Trophoblast cell (in vitro differentiated cells and primary cell): ENCODE measurements around the gene SLC25A15.
A peak's percentile ranks its signal among the peaks of the same experiment; 100 is the strongest.

Experiments used
- DNase-seq, 2 donors: peaks; one replicate each; pipeline ENCODE4 v3.0.0-alpha.2; 2016
- H2AFZ ChIP-seq: 2 replicates; pipeline ENCODE4 v1.6.1; 2013; ENCODE audit warnings: low read length, moderate library complexity, mild to moderate bottlenecking; ENCODE audit not compliant: insufficient read depth, poor library complexity
- H2AK5ac ChIP-seq: 2 replicates; pipeline ENCODE4 v1.6.1; 2013; ENCODE audit warnings: mild to moderate bottlenecking, low read length
- H2BK120ac ChIP-seq: 2 replicates; pipeline ENCODE4 v1.6.1; 2013; ENCODE audit warnings: low read length, mild to moderate bottlenecking, moderate library complexity; ENCODE audit not compliant: insufficient read depth, poor library complexity
- H2BK12ac ChIP-seq: 2 replicates; pipeline ENCODE4 v1.6.1; 2013; ENCODE audit warnings: mild to moderate bottlenecking, low read length, moderate library complexity
- H2BK5ac ChIP-seq: 2 replicates; pipeline ENCODE4 v1.6.1; 2013; ENCODE audit warnings: low read length, low read depth, moderate library complexity, mild to moderate bottlenecking; ENCODE audit not compliant: poor library complexity
- H3K14ac ChIP-seq: 2 replicates; pipeline ENCODE4 v1.6.1; 2013; ENCODE audit warnings: mild to moderate bottlenecking, low read length
- H3K18ac ChIP-seq: 2 replicates; pipeline ENCODE4 v1.6.1; 2013; ENCODE audit warnings: mild to moderate bottlenecking, low read length
- H3K23ac ChIP-seq: 2 replicates; pipeline ENCODE4 v1.6.1; 2013; ENCODE audit warnings: low read length
- H3K27ac ChIP-seq: 2 replicates; pipeline ENCODE4 v1.5.1; 2013; ENCODE audit warnings: low read depth, mild to moderate bottlenecking, inconsistent platforms, low read length, moderate library complexity
- H3K27me3 ChIP-seq: 2 replicates; pipeline ENCODE4 v1.6.1; 2013; ENCODE audit warnings: inconsistent platforms, mild to moderate bottlenecking, low read length, moderate library complexity; ENCODE audit not compliant: insufficient read depth
- H3K36me3 ChIP-seq, 2 experiments: 1 replicate in 1 of 2; 2 replicates in 1 of 2; pipeline ENCODE4 v1.6.1; 2013; ENCODE audit warnings: low read length in 2 of 2, mild to moderate bottlenecking in 2 of 2, moderate library complexity in 1 of 2; ENCODE audit not compliant: insufficient read depth in 2 of 2, control insufficient read depth in 1 of 2
- H3K4ac ChIP-seq: 2 replicates; pipeline ENCODE4 v1.6.1; 2013; ENCODE audit warnings: low read depth, mild to moderate bottlenecking, low read length, moderate library complexity
- H3K4me1 ChIP-seq, 2 experiments: 1 replicate in 1 of 2; 2 replicates in 1 of 2; pipeline ENCODE4 v1.6.1; 2013; ENCODE audit warnings: low read length in 2 of 2, mild to moderate bottlenecking in 2 of 2, moderate library complexity in 1 of 2; ENCODE audit not compliant: insufficient read depth in 2 of 2, control insufficient read depth in 1 of 2
- H3K4me2 ChIP-seq: 2 replicates; pipeline ENCODE4 v1.6.1; 2013; ENCODE audit warnings: inconsistent platforms, mild to moderate bottlenecking, low read length, moderate library complexity
- H3K4me3 ChIP-seq: 2 replicates; pipeline ENCODE4 v1.5.1; 2013; ENCODE audit warnings: mild to moderate bottlenecking, low read depth, low read length, inconsistent platforms
- H3K79me1 ChIP-seq: one replicate; pipeline ENCODE4 v1.6.1; 2013; ENCODE audit warnings: low read length
- H3K79me2 ChIP-seq: 2 replicates; pipeline ENCODE4 v1.6.1; 2013; ENCODE audit warnings: low read length, mild to moderate bottlenecking; ENCODE audit not compliant: control insufficient read depth, insufficient read depth, poor library complexity
- H3K9ac ChIP-seq: 2 replicates; pipeline ENCODE4 v1.6.1; 2013; ENCODE audit warnings: mild to moderate bottlenecking, low read length
- H3K9me3 ChIP-seq: 2 replicates; pipeline ENCODE4 v1.6.1; 2013; ENCODE audit warnings: low read depth, mild to moderate bottlenecking, control low read depth, inconsistent platforms, low read length; ENCODE audit not compliant: insufficient read depth
- H4K12ac ChIP-seq: 2 replicates; pipeline ENCODE4 v1.6.1; 2013; ENCODE audit warnings: low read depth, mild to moderate bottlenecking, low read length, moderate library complexity
- H4K8ac ChIP-seq: 2 replicates; pipeline ENCODE4 v1.6.1; 2013; ENCODE audit warnings: low read depth, mild to moderate bottlenecking, low read length, moderate library complexity
- H4K91ac ChIP-seq: one replicate; pipeline ENCODE4 v1.6.1; 2013; ENCODE audit warnings: low read depth, mild to moderate bottlenecking, low read length, moderate library complexity
- WGBS: extraction: QIAGEN DNeasy Blood & Tissue Kit; methylation state at CpG from one replicate; pipeline ENCODE4 v1.1.7; 2013; ENCODE audit warnings: missing lambda C conversion rate; ENCODE audit not compliant: insufficient read length, insufficient coverage; ENCODE audit errors: extremely low coverage; 5-methylcytosine and 5-hydroxymethylcytosine counted together

SLC25A15 gene

GRCh38 chr13:40777809-40778175 is 11.6 kb upstream of the SLC25A15 start:
- H3K36me3 ChIP-seq: no peaks in the 10 kb centered on the region
- peaks cover 2 to 3% of the 10 kb centered on the region in 2 experiments for H3K4me1 ChIP-seq
- no peak overlapping the region for H3K18ac ChIP-seq
- no peak overlapping the region for H3K4me2 ChIP-seq
- H2AK5ac ChIP-seq: no peak overlapping the region
- H3K79me2 ChIP-seq: no peaks in the 10 kb centered on the region
- H3K4ac ChIP-seq: no peak overlapping the region
- H4K91ac ChIP-seq: no peak overlapping the region
- WGBS: no CpG with 5 or more reads among the region's 3 CpGs
- peak; percentile 61 to 83 for DNase-seq
- H3K27me3 ChIP-seq: no peaks in the 10 kb centered on the region
- peak overlapping the region; percentile 25 for H2AFZ ChIP-seq
- no peak overlapping the region for H4K12ac ChIP-seq
- no peak overlapping the region for H2BK5ac ChIP-seq
- H3K79me1 ChIP-seq: no peaks in the 10 kb centered on the region
- H3K14ac ChIP-seq: no peak overlapping the region
- H2BK12ac ChIP-seq: no peak overlapping the region
- H3K4me3 ChIP-seq: no peak overlapping the region
- H3K23ac ChIP-seq: no peak overlapping the region
- no peak overlapping the region for H2BK120ac ChIP-seq
- no peaks in the 10 kb centered on the region for H3K9me3 ChIP-seq
- no peak overlapping the region for H4K8ac ChIP-seq
- no peak overlapping the region for H3K9ac ChIP-seq
- no peak overlapping the region for H3K27ac ChIP-seq

DNA sequence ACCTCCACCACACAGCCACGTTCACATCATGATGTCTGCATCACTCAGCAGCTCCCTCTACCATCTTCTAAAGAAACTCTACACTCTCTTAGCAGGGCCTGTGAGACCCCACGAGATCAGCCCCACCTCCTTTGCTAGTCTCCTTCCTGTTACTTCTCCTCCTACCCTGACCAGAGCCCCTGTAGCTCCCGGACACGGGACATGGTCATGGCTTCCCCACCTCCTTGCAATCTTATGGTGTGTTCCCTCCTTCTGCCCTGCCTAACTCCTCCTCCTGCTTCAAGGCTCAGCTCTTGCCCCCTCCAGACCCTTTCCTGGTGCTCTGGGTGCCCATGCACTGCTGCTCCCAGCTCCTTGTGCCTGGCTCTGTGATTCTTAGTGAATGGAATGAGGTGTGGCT is 10.4 kb upstream of the SLC25A15 start:
- Histone ChIP-seq H3K23ac (no peak overlapping the region), H2AFZ (no peak overlapping the region), H2BK5ac (no peak overlapping the region), H2BK12ac (no peak overlapping the region), H3K36me3 (no peaks in the 10 kb centered on the region), H2BK120ac (no peak overlapping the region), H3K18ac (no peak overlapping the region), H3K14ac (no peak overlapping the region), H3K27ac (no peak overlapping the region), H3K4ac (no peak overlapping the region), H3K4me2 (no peak overlapping the region), H4K91ac (no peak overlapping the region), H3K4me1 (peaks cover 2 to 3% of the 10 kb centered on the region in 2 experiments), H4K8ac (no peak overlapping the region), H3K9me3 (no peaks in the 10 kb centered on the region), H2AK5ac (no peak overlapping the region), H3K79me1 (no peaks in the 10 kb centered on the region), H3K79me2 (no peaks in the 10 kb centered on the region), H3K27me3 (no peaks in the 10 kb centered on the region), H4K12ac (no peak overlapping the region), H3K9ac (no peak overlapping the region), H3K4me3 (no peak overlapping the region)
- no peak for DNase-seq
- WGBS: no CpG with 5 or more reads among the region's 4 CpGs

- Histone ChIP-seq H3K4ac (no peak overlapping the region), H3K4me3 (no peak overlapping the region), H3K27me3 (no peaks in the 10 kb centered on the region), H3K23ac (no peak overlapping the region), H2BK5ac (no peak overlapping the region), H3K4me2 (no peak overlapping the region), H3K79me2 (no peaks in the 10 kb centered on the region), H3K9ac (no peak overlapping the region), H4K8ac (no peak overlapping the region), H2BK120ac (no peak overlapping the region), H3K79me1 (no peaks in the 10 kb centered on the region), H2BK12ac (no peak overlapping the region), H3K4me1 (peaks cover 2 to 3% of the 10 kb centered on the region in 2 experiments), H3K27ac (no peak overlapping the region), H2AFZ (no peak overlapping the region), H3K36me3 (no peaks in the 10 kb centered on the region), H4K91ac (no peak overlapping the region), H3K14ac (no peak overlapping the region), H3K9me3 (no peaks in the 10 kb centered on the region), H4K12ac (no peak overlapping the region), H3K18ac (no peak overlapping the region), H2AK5ac (no peak overlapping the region)
- DNase-seq: peak; percentile 89 to 91
- WGBS: no CpG with 5 or more reads among the region's 5 CpGs
Measured at GRCh38 chr13:40779796-40780285, 9.6 kb upstream of the SLC25A15 start.

- Histone ChIP-seq H4K12ac (no peak overlapping the region), H2BK120ac (no peak overlapping the region), H4K8ac (no peak overlapping the region), H3K27ac (no peak overlapping the region), H3K23ac (no peak overlapping the region), H3K79me2 (no peaks in the 10 kb centered on the region), H3K9me3 (no peaks in the 10 kb centered on the region), H2BK12ac (no peak overlapping the region), H3K4ac (no peak overlapping the region), H2AK5ac (no peak overlapping the region), H3K4me1 (peaks cover 2 to 3% of the 10 kb centered on the region in 2 experiments), H3K36me3 (no peaks in the 10 kb centered on the region), H3K27me3 (no peaks in the 10 kb centered on the region), H2BK5ac (no peak overlapping the region), H3K79me1 (no peaks in the 10 kb centered on the region), H4K91ac (no peak overlapping the region), H3K18ac (no peak overlapping the region), H3K9ac (no peak overlapping the region), H3K14ac (no peak overlapping the region), H3K4me2 (no peak overlapping the region), H2AFZ (no peak overlapping the region), H3K4me3 (no peak overlapping the region)
- no CpG with 5 or more reads among the region's 14 CpGs for WGBS
- peak; percentile 97 to 98 for DNase-seq
Measured at GRCh38 chr13:40780822-40781401, 8.5 kb upstream of the SLC25A15 start.
